Esophagus muscularis mucosa (tissue), 4 donors: ENCODE measurements around the gene UBE2G2. TPM values are rescaled to one million over a fixed set of nuclear protein-coding genes. Genes with fewer than 3 reads are reported as not detected.

ENCODE experiments used
- DNase-seq: peaks from one replicate; pipeline ENCODE4 v3.0.0-alpha.2; 2017; ENCODE audit errors: extremely low spot score
- H3K27ac ChIP-seq, 4 donors: fragments of 200-600 bp; sonication (generic); replicated peaks in 1 of 4; 1 replicate in 3 of 4; 2 replicates in 1 of 4; pipeline ENCODE4 v1.5.1; 2016 to 2019; ENCODE audit warnings: mild to moderate bottlenecking in 1 of 4
- H3K27me3 ChIP-seq, 4 donors: fragments of 200-600 bp; sonication (generic); one replicate each; pipeline versions ENCODE4 v1.5.1 to v1.6.0; 2016 to 2019
- H3K36me3 ChIP-seq, 4 donors: fragments of 200-600 bp; sonication (generic); one replicate each; pipeline ENCODE4 v1.5.1; 2016 to 2019
- H3K4me1 ChIP-seq, 4 donors: fragments of 200-600 bp; sonication (generic); one replicate each; pipeline ENCODE4 v1.5.1; 2016 to 2019
- H3K4me3 ChIP-seq, 4 donors: fragments of 200-600 bp; sonication (generic); 1 replicate in 2 of 4; 2 replicates in 2 of 4; pipeline ENCODE4 v1.5.1; 2016 to 2019; ENCODE audit warnings: mild to moderate bottlenecking in 4 of 4, moderate library complexity in 1 of 4
- H3K9me3 ChIP-seq, 4 donors: fragments of 200-600 bp; sonication (generic); 1 replicate in 3 of 4; 2 replicates in 1 of 4; pipeline ENCODE4 v1.5.1; 2016 to 2019
- CTCF ChIP-seq, 3 experiments: fragments of 200-600 bp in 2 of 3; fragments of 450-650 bp in 1 of 3; sonication (generic) in 2 of 3; IDR thresholded peaks; one replicate each; pipeline ENCODE4 v1.5.1; 2017 to 2019; ENCODE audit warnings: antibody characterized with exemption in 3 of 3, mild to moderate bottlenecking in 2 of 3, moderate library complexity in 1 of 3
- EP300 ChIP-seq: sonication (generic); formaldehyde crosslinking; IDR thresholded peaks from one replicate; pipeline ENCODE4 v1.6.1; 2017; ENCODE audit warnings: antibody characterized with exemption
- POLR2A ChIP-seq: fragments of 450-650 bp; IDR thresholded peaks from one replicate; pipeline ENCODE4 v1.6.1; 2017; ENCODE audit warnings: antibody characterized with exemption, moderate library complexity, mild to moderate bottlenecking, low read depth
- POLR2AphosphoS5 ChIP-seq, 2 donors: sonication (generic); formaldehyde crosslinking; IDR thresholded peaks; one replicate each; pipeline ENCODE4 v1.6.1; 2017; ENCODE audit warnings: antibody characterized with exemption in 2 of 2
- WGBS: methylation state at CpG from one replicate; pipeline ENCODE4 v1.1.5; 2018; 5-methylcytosine and 5-hydroxymethylcytosine counted together
- intact Hi-C: fragments of 100-400 bp; cut with DNase I; formaldehyde crosslinking; loops from one replicate; pipeline ENCODE4 v1.15.1; 2023
- total RNA-seq, 4 donors: library from RNA; depleted of rRNA; stranded (reverse); fragments of >200 nt; gene quantifications; one replicate each; pipeline versions ENCODE4 v1.1.0 to v1.2.1, GENCODE V29; 2016

The UBE2G2 gene
- total RNA-seq, 4 donors from 2014 or later = 74.4 to 174 (median 81.7) TPM

GRCh38 chr21:44790368-44790767 lies 11.3 kb downstream of the UBE2G2 start:
- TF ChIP-seq EP300 (no peak), POLR2A (no peak), CTCF (IDR thresholded peaks at IDR 0.05) (no peak), POLR2AphosphoS5 (IDR thresholded peaks at IDR 0.05) (no peak)
- WGBS = 86% methylated on average over 3 of the region's 3 CpGs
- intact Hi-C loops = no loop called here

GRCh38 chr21:44789880-44790279 lies 11.7 kb downstream of the UBE2G2 start:
- H3K27ac ChIP-seq = no peak overlapping the region
- no peak overlapping the region for H3K4me3 ChIP-seq
- no peaks in the 10 kb centered on the region for H3K9me3 ChIP-seq
- peaks cover 9 to 32% (median 30%) of the 10 kb centered on the region in 4 donors for H3K4me1 ChIP-seq
- peaks cover 0 to 27% (median 6%) of the 10 kb centered on the region in 4 donors for H3K36me3 ChIP-seq
- intact Hi-C loops = no loop called here
- H3K27me3 ChIP-seq = no peaks in the 10 kb centered on the region
- 86% methylated on average over 1 of the region's 1 CpG for WGBS
- TF ChIP-seq POLR2A (no peak), POLR2AphosphoS5 (IDR thresholded peaks at IDR 0.05) (no peak), EP300 (no peak), CTCF (IDR thresholded peaks at IDR 0.05) (no peak)
- DNase-seq = no peak

More at GRCh38 chr21:44790368-44790767, 11.3 kb downstream of the UBE2G2 start:
- Histone ChIP-seq H3K9me3 (no peaks in the 10 kb centered on the region), H3K27ac (no peak overlapping the region), H3K36me3 (peaks cover 0 to 24% (median 5%) of the 10 kb centered on the region in 4 donors), H3K4me1 (peaks cover 9 to 34% (median 28%) of the 10 kb centered on the region in 4 donors), H3K4me3 (no peak overlapping the region), H3K27me3 (no peaks in the 10 kb centered on the region)
- no peak for DNase-seq

- H3K4me1 ChIP-seq = peaks cover 0 to 17% (median 12%) of the 10 kb centered on the region in 4 donors
- WGBS = 68% methylated on average over 13 of the region's 13 CpGs
- intact Hi-C loops = no loop called here
- no peak for TF ChIP-seq CTCF (IDR thresholded peaks at IDR 0.05)
- no peak for TF ChIP-seq EP300
- no peak for TF ChIP-seq POLR2AphosphoS5 (IDR thresholded peaks at IDR 0.05)
- no peak for TF ChIP-seq POLR2A
- no peaks in the 10 kb centered on the region for H3K9me3 ChIP-seq
- H3K27me3 ChIP-seq = no peaks in the 10 kb centered on the region
- no peak overlapping the region for H3K27ac ChIP-seq
- H3K36me3 ChIP-seq = peaks cover 0 to 27% (median 12%) of the 10 kb centered on the region in 4 donors
- DNase-seq = no peak
- H3K4me3 ChIP-seq = no peak overlapping the region
These were observed 15.8 kb downstream of the UBE2G2 start for GRCh38 chr21:44785620-44786335.

- no peak for DNase-seq
- Histone ChIP-seq H3K4me1 (peaks cover 0 to 24% (median 11%) of the 10 kb centered on the region in 4 donors), H3K27ac (no peak overlapping the region), H3K27me3 (no peaks in the 10 kb centered on the region), H3K4me3 (no peak overlapping the region), H3K36me3 (peaks cover 0 to 30% (median 15%) of the 10 kb centered on the region in 4 donors), H3K9me3 (no peaks in the 10 kb centered on the region)
- TF ChIP-seq POLR2AphosphoS5 (IDR thresholded peaks at IDR 0.05) = no peak
- no peak for TF ChIP-seq POLR2A
- WGBS = no CpG with 5 or more reads among the region's 6 CpGs
- intact Hi-C loops = no loop called here
These were observed 16.8 kb downstream of the UBE2G2 start for GRCh38 chr21:44784810-44785209.

GRCh38 chr21:44783020-44783696 lies 18.5 kb downstream of the UBE2G2 start:
- H3K27ac ChIP-seq = no peak overlapping the region
- DNase-seq = no peak
- no peaks in the 10 kb centered on the region for H3K9me3 ChIP-seq
- TF ChIP-seq POLR2AphosphoS5 (IDR thresholded peaks at IDR 0.05) = no peak
- TF ChIP-seq CTCF (IDR thresholded peaks at IDR 0.05) = no peak
- no peak for TF ChIP-seq POLR2A
- no peak for TF ChIP-seq EP300
- peaks cover 0 to 25% (median 13%) of the 10 kb centered on the region in 4 donors for H3K4me1 ChIP-seq
- H3K27me3 ChIP-seq = no peaks in the 10 kb centered on the region
- WGBS = 90% methylated on average over 5 of the region's 5 CpGs
- intact Hi-C loops = no loop called here
- H3K36me3 ChIP-seq = peaks cover 0 to 35% (median 15%) of the 10 kb centered on the region in 4 donors
- H3K4me3 ChIP-seq = no peak overlapping the region
